CD14-positive monocyte (primary cell): ENCODE measurements around the gene RNF215. TPM values are rescaled to one million over a fixed set of nuclear protein-coding genes. Genes with fewer than 3 reads are reported as not detected.

Experiments
- DNase-seq, 3 donors: peaks; one replicate each; pipeline ENCODE4 v3.0.0-alpha.2; 2011 to 2022
- H2AFZ ChIP-seq: 2 replicates; pipeline ENCODE4 v1.6.0; 2012; ENCODE audit warnings: mild to moderate bottlenecking, low read depth, low read length, inconsistent platforms; ENCODE audit not compliant: insufficient read depth, poor library complexity, severe bottlenecking
- H3K27ac ChIP-seq, 2 donors: 1 replicate in 1 of 2; 2 replicates in 1 of 2; pipeline ENCODE4 v1.5.1; 2012 to 2013; ENCODE audit warnings: low read length in 2 of 2, control low read depth in 1 of 2, inconsistent platforms in 1 of 2, low read depth in 1 of 2, mild to moderate bottlenecking in 1 of 2
- H3K27me3 ChIP-seq, 2 donors: one replicate each; pipeline versions ENCODE4 v1.6.0 to v1.6.1; 2011 to 2013; ENCODE audit warnings: low read length in 2 of 2; ENCODE audit not compliant: control insufficient read depth in 2 of 2, insufficient read depth in 2 of 2
- H3K36me3 ChIP-seq, 2 donors: replicated peaks in 1 of 2; 1 replicate in 1 of 2; 2 replicates in 1 of 2; pipeline versions ENCODE4 v1.5.1 to v1.6.1; 2012 to 2013; ENCODE audit warnings: low read length in 2 of 2, control low read depth in 1 of 2, inconsistent platforms in 1 of 2, mild to moderate bottlenecking in 1 of 2; ENCODE audit not compliant: insufficient read depth in 2 of 2, control insufficient read depth in 1 of 2
- H3K4me1 ChIP-seq, 2 donors: 1 replicate in 1 of 2; 2 replicates in 1 of 2; pipeline versions ENCODE4 v1.5.1 to v1.6.1; 2012 to 2013; ENCODE audit warnings: low read length in 2 of 2, control low read depth in 1 of 2, inconsistent platforms in 1 of 2, mild to moderate bottlenecking in 1 of 2, moderate library complexity in 1 of 2; ENCODE audit not compliant: insufficient read depth in 2 of 2, control insufficient read depth in 1 of 2
- H3K4me2 ChIP-seq: replicated peaks from 2 replicates; pipeline ENCODE3; 2012; ENCODE audit warnings: low read length, moderate library complexity, mild to moderate bottlenecking; ENCODE audit not compliant: poor library complexity, severe bottlenecking; ENCODE audit errors: extremely low read depth
- H3K4me3 ChIP-seq, 3 experiments: fragments of 200-600 bp in 1 of 3; sonication (generic) in 1 of 3; replicated peaks in 1 of 3; 1 replicate in 2 of 3; 2 replicates in 1 of 3; pipeline ENCODE4 v1.5.1; 2011 to 2013; ENCODE audit warnings: low read length in 3 of 3, mild to moderate bottlenecking in 3 of 3, control low read depth in 2 of 3, low read depth in 2 of 3, inconsistent platforms in 1 of 3, moderate library complexity in 1 of 3
- H3K79me2 ChIP-seq: 2 replicates; pipeline ENCODE4 v1.6.0; 2012; ENCODE audit warnings: mild to moderate bottlenecking, control low read depth, inconsistent platforms, low read length, moderate library complexity; ENCODE audit not compliant: insufficient read depth
- H3K9ac ChIP-seq: 2 replicates; pipeline ENCODE4 v1.6.0; 2017; ENCODE audit warnings: low read length, mild to moderate bottlenecking; ENCODE audit not compliant: insufficient read depth, poor library complexity, severe bottlenecking
- H3K9me3 ChIP-seq, 2 donors: replicated peaks in 1 of 2; 1 replicate in 1 of 2; 2 replicates in 1 of 2; pipeline versions ENCODE4 v1.5.1 to v1.6.1; 2012 to 2013; ENCODE audit warnings: low read length in 2 of 2, control low read depth in 1 of 2; ENCODE audit not compliant: control insufficient read depth in 1 of 2, insufficient read depth in 1 of 2
- H4K20me1 ChIP-seq: 2 replicates; pipeline ENCODE4 v1.6.0; 2012; ENCODE audit warnings: mild to moderate bottlenecking, low read length, control low read depth, moderate library complexity; ENCODE audit not compliant: insufficient read depth
- H3K27ac Mint-ChIP-seq, 7 donors: one replicate each; pipeline ENCODE4 v1.8.0; 2020; ENCODE audit warnings: mild to moderate bottlenecking in 7 of 7, mixed read lengths in 7 of 7, moderate library complexity in 6 of 7, inconsistent platforms in 2 of 7
- H3K27me3 Mint-ChIP-seq, 3 donors: one replicate each; pipeline ENCODE4 v1.8.0; 2021 to 2022; ENCODE audit warnings: low read depth in 3 of 3, mild to moderate bottlenecking in 3 of 3, mixed read lengths in 3 of 3, moderate library complexity in 3 of 3, inconsistent platforms in 1 of 3
- H3K36me3 Mint-ChIP-seq, 2 donors: one replicate each; pipeline ENCODE4 v1.8.0; 2020; ENCODE audit warnings: mixed read lengths in 2 of 2, inconsistent platforms in 1 of 2, mild to moderate bottlenecking in 1 of 2
- H3K4me1 Mint-ChIP-seq: one replicate; pipeline ENCODE4 v1.8.0; 2020; ENCODE audit warnings: mild to moderate bottlenecking, mixed read lengths
- H3K4me3 Mint-ChIP-seq, 2 donors: one replicate each; pipeline ENCODE4 v1.8.0; 2020; ENCODE audit warnings: mild to moderate bottlenecking in 2 of 2, mixed read lengths in 2 of 2, moderate library complexity in 1 of 2
- H3K9me3 Mint-ChIP-seq, 7 donors: one replicate each; pipeline ENCODE4 v1.8.0; 2020 to 2022; ENCODE audit warnings: mixed read lengths in 7 of 7, mild to moderate bottlenecking in 6 of 7, moderate library complexity in 6 of 7, inconsistent platforms in 2 of 7
- WGBS: methylation state at CpG from one replicate; pipeline ENCODE4 v1.1.5; 2013; ENCODE audit warnings: missing lambda C conversion rate; ENCODE audit not compliant: insufficient coverage; 5-methylcytosine and 5-hydroxymethylcytosine counted together
- intact Hi-C, 2 donors: fragments of 100-400 bp; cut with micrococcal nuclease; formaldehyde crosslinking; loops; one replicate each; pipeline versions ENCODE4 v1.15.0 to v1.15.1; 2023
- polyA plus RNA-seq, 3 donors: library from polyadenylated mRNA; depleted of rRNA in 1 of 3; unstranded in 2 of 3; stranded (reverse) in 1 of 3; fragments of 300-500 nt in 2 of 3; fragments of >200 nt in 1 of 3; fragmentation: Illumina TruSeq in 2 of 3; gene quantifications; 1 replicate in 2 of 3; 2 replicates in 1 of 3; pipeline ENCODE4 v1.2.3, GENCODE V29; 2012 to 2021
- TF ChIP-seq, protein P1 (sequence below): fragments of 200-600 bp; IDR thresholded peaks from one replicate; pipeline ENCODE4 v1.8.0; 2022; ENCODE audit warnings: antibody characterized with exemption, mild to moderate bottlenecking

RNF215 gene
- polyA plus RNA-seq, 3 donors, result 0.26 to 12.2 (median 0.42) TPM

DNA sequence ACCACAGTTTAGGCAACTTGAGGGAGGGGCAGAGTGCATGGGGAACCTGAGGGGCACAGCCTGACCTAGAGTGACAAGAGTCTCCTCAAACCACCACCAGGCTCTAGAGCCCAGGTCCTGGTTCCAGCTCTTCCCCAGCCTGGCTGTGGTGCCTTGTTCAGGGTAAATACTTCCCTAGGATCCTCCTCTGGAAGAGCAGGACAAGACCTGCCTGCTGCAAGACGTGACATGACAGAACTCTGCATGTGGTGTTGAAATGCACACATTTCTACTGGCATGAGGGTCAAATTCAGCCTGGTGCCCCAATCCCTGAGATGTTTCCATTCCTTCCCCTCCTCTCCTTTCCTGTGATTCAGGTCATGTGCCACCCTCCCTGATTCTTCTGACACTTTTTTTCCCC lies 12.9 kb upstream of the RNF215 start:
- Mint-ChIP-seq H3K4me3 (no peak overlapping the region), H3K36me3 (peaks cover 2 to 3% of the 10 kb centered on the region in 2 donors), H3K27me3 (peaks cover 48 to 60% (median 52%) of the 10 kb centered on the region in 3 donors), H3K27ac (no peak overlapping the region), H3K4me1 (peaks cover 11% of the 10 kb centered on the region), H3K9me3 (peaks cover 0 to 11% (median 0%) of the 10 kb centered on the region in 7 donors)
- H3K79me2 ChIP-seq, result no peaks in the 10 kb centered on the region
- no peak overlapping the region for H3K4me2 ChIP-seq
- peaks cover 0 to 8% of the 10 kb centered on the region in 2 donors for H3K9me3 ChIP-seq
- peaks cover 5 to 9% of the 10 kb centered on the region in 2 donors for H3K4me1 ChIP-seq
- H3K27me3 ChIP-seq, result peaks cover 33 to 49% of the 10 kb centered on the region in 2 donors
- no peak overlapping the region for H3K9ac ChIP-seq
- DNase-seq, result no peak
- no peak overlapping the region for H2AFZ ChIP-seq
- H3K4me3 ChIP-seq, result no peak overlapping the region
- intact Hi-C loops, result no loop called here
- H3K36me3 ChIP-seq, result no peaks in the 10 kb centered on the region
- no peak overlapping the region for H3K27ac ChIP-seq
- TF ChIP-seq, protein P1, sequence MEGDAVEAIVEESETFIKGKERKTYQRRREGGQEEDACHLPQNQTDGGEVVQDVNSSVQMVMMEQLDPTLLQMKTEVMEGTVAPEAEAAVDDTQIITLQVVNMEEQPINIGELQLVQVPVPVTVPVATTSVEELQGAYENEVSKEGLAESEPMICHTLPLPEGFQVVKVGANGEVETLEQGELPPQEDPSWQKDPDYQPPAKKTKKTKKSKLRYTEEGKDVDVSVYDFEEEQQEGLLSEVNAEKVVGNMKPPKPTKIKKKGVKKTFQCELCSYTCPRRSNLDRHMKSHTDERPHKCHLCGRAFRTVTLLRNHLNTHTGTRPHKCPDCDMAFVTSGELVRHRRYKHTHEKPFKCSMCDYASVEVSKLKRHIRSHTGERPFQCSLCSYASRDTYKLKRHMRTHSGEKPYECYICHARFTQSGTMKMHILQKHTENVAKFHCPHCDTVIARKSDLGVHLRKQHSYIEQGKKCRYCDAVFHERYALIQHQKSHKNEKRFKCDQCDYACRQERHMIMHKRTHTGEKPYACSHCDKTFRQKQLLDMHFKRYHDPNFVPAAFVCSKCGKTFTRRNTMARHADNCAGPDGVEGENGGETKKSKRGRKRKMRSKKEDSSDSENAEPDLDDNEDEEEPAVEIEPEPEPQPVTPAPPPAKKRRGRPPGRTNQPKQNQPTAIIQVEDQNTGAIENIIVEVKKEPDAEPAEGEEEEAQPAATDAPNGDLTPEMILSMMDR, result no peak
- WGBS, result 80% methylated on average over 1 of the region's 1 CpG
- H4K20me1 ChIP-seq, result no peaks in the 10 kb centered on the region

DNA sequence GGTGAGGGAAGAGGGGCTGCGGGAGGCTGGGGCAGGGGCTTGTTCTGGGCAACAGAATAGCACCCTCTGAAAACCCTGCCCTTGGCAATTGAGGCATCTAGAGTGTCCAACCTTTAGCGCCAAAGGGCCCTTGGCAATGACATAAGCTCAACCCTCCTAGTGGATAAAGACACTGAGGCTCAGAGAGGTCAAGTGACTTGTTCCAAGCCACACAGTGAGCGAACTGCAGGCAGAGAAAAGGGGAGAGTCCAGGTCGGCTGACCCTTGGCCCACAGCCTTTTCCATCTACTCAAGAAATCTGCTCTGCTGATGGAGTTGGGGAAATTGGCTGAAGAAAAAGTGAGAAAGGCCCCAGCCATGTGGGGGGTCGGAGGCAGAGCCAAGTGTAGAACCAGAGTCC lies 12.5 kb upstream of the RNF215 start:
- DNase-seq, result no peak
- Histone ChIP-seq H3K4me1 (peaks cover 5 to 9% of the 10 kb centered on the region in 2 donors), H3K9me3 (peaks cover 0 to 8% of the 10 kb centered on the region in 2 donors), H3K36me3 (no peaks in the 10 kb centered on the region), H3K4me3 (no peak overlapping the region), H3K9ac (no peak overlapping the region), H4K20me1 (no peaks in the 10 kb centered on the region), H3K79me2 (no peaks in the 10 kb centered on the region), H3K27ac (no peak overlapping the region), H2AFZ (no peak overlapping the region), H3K27me3 (peaks cover 33 to 49% of the 10 kb centered on the region in 2 donors), H3K4me2 (no peak overlapping the region)
- H3K4me1 Mint-ChIP-seq, result peaks cover 11% of the 10 kb centered on the region
- H3K27me3 Mint-ChIP-seq, result peaks cover 51 to 63% (median 52%) of the 10 kb centered on the region in 3 donors
- peaks cover 2 to 3% of the 10 kb centered on the region in 2 donors for H3K36me3 Mint-ChIP-seq
- peaks cover 0 to 11% (median 0%) of the 10 kb centered on the region in 7 donors for H3K9me3 Mint-ChIP-seq
- TF ChIP-seq, protein P1, result no peak
- H3K27ac Mint-ChIP-seq, result no peak overlapping the region
- H3K4me3 Mint-ChIP-seq, result no peak overlapping the region
- 94% methylated on average over 2 of the region's 5 CpGs for WGBS
- intact Hi-C loops, result no loop called here
